ENCODE data around the gene MRPS34. TPM values are rescaled to one million over a fixed set of nuclear protein-coding genes. Genes with fewer than 3 reads are reported as not detected.
A peak's percentile ranks its signal among the peaks of the same experiment; 100 is the strongest.

MRPS34 gene
- total and polyA plus RNA-seq, 10 of the 15 experiments (the other 5 are each of a cell fraction or from before 2014, with no cell fraction given) = 3.6 to 285 (median 147) TPM

GRCh38 chr16:1763521-1764511, 9.1 kb downstream of the MRPS34 start:
- WGBS (ENCODE audit: insufficient coverage, insufficient replicate concordance, low lambda C conversion rate, missing lambda C conversion rate) = 96% methylated on average over 41 of the region's 81 CpGs
- no peak overlapping the region for H3K9ac ChIP-seq (ENCODE audit: control insufficient read depth, insufficient read depth, low read length)
- in situ Hi-C loops (cut with MboI) (no loop called here), intact Hi-C loops (cut with micrococcal nuclease; ENCODE audit: unreplicated experiment) (no loop called here)
- no peaks in the 10 kb centered on the region for H4K20me1 ChIP-seq (ENCODE audit: control insufficient read depth, insufficient read depth)
- no peak overlapping the region for H3K4me3 ChIP-seq
- ChIA-PET RAD21 (ENCODE audit: unreplicated experiment) (no interaction called here), SMC1A (ENCODE audit: uncharacterized antibody, unreplicated experiment) (no interaction called here), CTCF (interaction anchor here (1.2 kb wide), 1 partner anchor 58 kb away, joined by 4 read pairs; the partner anchor contains the start of gene MAPK8IP3), POLR2A (no interaction called here)
- FAIRE-seq (no peak), ATAC-seq (no peak), DNase-seq (ENCODE audit: low read depth, low spot score) (no peak)
- H3K4me1 ChIP-seq (ENCODE audit: control insufficient read depth, insufficient read depth, low read length) = no peaks in the 10 kb centered on the region
- TF ChIP-seq CTCF (IDR thresholded peaks at IDR 0.05 in 2 of 3, conservative IDR thresholded peaks at IDR 0.05 in 1 of 3; ENCODE audit: control insufficient read depth in 2 of 3, extremely low read depth in 1 of 3, insufficient read depth in 1 of 3, low read depth in 3 of 3, low read length in 3 of 3) (peak in 2 of 3 experiments; percentile 10 to 12; a peak in 1 of 6 replicates), HDGF (IDR thresholded peaks at IDR 0.05) (no peak)
- TF ChIP-seq, protein P1, sequence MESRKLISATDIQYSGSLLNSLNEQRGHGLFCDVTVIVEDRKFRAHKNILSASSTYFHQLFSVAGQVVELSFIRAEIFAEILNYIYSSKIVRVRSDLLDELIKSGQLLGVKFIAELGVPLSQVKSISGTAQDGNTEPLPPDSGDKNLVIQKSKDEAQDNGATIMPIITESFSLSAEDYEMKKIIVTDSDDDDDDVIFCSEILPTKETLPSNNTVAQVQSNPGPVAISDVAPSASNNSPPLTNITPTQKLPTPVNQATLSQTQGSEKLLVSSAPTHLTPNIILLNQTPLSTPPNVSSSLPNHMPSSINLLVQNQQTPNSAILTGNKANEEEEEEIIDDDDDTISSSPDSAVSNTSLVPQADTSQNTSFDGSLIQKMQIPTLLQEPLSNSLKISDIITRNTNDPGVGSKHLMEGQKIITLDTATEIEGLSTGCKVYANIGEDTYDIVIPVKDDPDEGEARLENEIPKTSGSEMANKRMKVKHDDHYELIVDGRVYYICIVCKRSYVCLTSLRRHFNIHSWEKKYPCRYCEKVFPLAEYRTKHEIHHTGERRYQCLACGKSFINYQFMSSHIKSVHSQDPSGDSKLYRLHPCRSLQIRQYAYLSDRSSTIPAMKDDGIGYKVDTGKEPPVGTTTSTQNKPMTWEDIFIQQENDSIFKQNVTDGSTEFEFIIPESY (IDR thresholded peaks at IDR 0.05) = peak; percentile 96
- no peak overlapping the region for H3K27ac ChIP-seq (ENCODE audit: control insufficient read depth, insufficient read depth)
- H3K9me3 ChIP-seq (replicated peaks; ENCODE audit: control insufficient read depth, insufficient read depth, low read length) = no peaks in the 10 kb centered on the region
- H2AFZ ChIP-seq (ENCODE audit: control insufficient read depth, low read depth, low read length) = no peak overlapping the region
- H3K27me3 ChIP-seq (replicated peaks in 1 of 2; ENCODE audit: control insufficient read depth in 2 of 2, insufficient read depth in 2 of 2, low read length in 1 of 2) = no peaks in the 10 kb centered on the region
- no TSS peak for BruUV-seq (replicated peaks)
- H3K4me2 ChIP-seq (ENCODE audit: control insufficient read depth, insufficient read depth) = no peak overlapping the region
- no peaks in the 10 kb centered on the region for H3K79me2 ChIP-seq (ENCODE audit: control insufficient read depth, insufficient read depth, low read length)
- H3K36me3 ChIP-seq (ENCODE audit: control insufficient read depth in 2 of 2, insufficient read depth in 2 of 2, low read length in 1 of 2) = peaks cover 0 to 25% of the 10 kb centered on the region in 2 experiments; a peak in 3 of 4 replicates

Measured in GM12878 (cell line).